GM19397 (cell line): ENCODE measurements around the gene RTEL1.
"Not testable (repeated sequence)": the region's sequence is repeated elsewhere in the genome, so short reads cannot be mapped to it uniquely, and the experiment has no call there.

Source experiments
- ATAC-seq: cut with Tn5 transposase; IDR thresholded peaks from one replicate; pipeline ENCODE4 v1.9.1; 2021; ENCODE audit warnings: mild to moderate bottlenecking, moderate library complexity; ENCODE audit not compliant: unreplicated experiment

The RTEL1 gene

DNA sequence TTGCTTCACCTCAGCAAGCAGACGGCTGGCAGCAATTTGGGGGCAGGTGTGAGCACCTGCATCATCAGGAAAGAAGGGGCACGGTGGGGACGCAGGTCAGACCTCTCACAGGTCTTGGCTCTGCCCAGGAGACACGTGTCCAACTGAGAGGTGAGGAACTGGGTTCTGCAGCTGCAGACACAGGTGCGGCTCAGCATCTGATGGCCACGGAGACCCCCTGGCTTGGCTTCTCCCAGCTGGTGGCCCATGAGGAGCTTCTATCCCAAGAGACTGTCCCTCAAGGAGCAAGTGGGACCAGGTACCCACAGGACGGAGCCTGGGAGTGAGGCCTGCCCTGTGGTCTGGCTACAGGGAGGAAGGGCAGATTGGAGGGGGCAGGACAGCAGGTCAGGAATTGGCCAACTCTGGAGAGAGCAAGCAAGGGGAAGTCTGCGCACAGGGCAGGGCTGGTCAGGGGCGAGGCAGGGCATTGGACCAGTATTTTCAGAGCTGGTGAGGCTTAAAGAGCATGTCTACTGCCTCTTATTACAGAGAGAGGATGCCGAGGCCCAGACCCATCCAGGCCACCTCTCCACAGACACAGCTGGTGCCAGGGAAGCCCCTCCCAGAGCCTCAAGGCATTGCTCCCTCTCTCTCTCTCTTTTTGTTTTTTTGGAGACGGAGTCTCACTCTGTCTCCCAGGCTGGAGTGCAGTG is 9.1 kb upstream of the RTEL1 start:
- no peak for ATAC-seq

DNA sequence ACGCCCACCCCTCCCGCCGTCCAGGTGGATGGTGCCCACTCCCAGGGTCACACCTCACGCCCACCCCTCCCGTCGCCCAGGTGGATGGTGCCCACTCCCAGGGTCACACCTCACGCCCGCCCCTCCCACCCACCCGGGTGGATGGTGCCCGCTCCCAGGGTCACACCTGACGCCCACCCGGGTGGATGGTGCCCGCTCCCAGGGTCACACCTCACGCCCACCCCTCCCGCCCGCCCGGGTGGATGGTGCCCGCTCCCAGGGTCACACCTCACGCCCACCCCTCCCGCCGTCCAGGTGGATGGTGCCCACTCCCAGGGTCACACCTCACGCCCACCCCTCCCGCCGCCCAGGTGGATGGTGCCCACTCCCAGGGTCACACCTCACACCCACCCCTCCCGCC is 7.6 kb upstream of the RTEL1 start:
- not testable (repeated sequence) for ATAC-seq

DNA sequence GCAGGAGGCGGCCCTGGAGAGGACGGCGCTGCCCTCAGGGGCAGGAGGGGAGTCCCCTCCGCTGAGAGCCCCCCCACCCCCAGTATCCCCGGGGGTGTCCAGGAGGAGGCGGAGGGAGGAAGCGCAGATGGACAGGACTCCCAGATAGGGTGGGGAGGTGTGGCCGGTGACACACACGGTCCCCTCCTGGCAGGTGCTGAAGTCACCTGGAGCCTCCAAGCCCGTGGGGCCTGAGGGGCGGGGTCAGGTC is 6.2 kb upstream of the RTEL1 start:
- no peak for ATAC-seq

DNA sequence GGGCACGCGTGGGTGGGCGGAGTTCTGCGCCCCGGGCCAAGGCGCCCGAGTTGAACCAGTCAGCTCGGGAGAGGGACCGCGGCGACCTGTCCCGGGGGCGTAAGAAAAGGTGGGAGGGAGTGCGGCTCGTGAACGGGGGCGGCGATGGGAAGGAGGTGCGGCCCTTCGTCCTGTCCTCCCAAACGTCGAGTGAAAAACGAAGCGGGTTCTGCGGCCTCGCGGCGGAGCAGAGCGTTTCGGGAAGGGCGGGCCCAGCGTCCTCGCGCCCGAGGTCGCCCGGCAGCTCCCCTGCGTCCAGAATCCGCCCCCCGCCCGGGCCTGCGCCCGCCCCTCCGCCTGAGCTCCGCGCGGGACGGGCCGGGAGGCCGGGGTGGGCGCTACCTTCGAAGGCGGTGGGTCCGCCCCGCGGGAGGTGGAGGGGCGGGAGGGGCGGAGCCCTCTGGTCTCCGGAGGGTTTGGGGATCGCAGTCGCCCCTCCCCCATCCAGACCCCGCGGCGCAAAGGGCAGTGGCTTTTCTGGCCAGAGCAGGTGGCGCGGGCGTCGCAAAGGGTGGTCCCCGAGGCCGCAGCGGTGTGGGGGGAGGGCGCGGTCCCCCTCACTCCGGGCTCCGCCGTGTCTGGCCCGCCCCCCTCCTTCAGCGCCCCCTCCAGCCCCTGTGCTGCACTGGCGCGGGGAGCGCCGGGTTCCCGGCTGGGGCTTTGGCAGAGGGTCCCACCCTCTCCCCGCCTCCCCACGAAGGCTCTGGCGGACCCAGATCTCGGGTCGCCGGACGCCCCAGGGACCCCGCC is 5.7 kb upstream of the RTEL1 start:
- ATAC-seq = no peak

DNA sequence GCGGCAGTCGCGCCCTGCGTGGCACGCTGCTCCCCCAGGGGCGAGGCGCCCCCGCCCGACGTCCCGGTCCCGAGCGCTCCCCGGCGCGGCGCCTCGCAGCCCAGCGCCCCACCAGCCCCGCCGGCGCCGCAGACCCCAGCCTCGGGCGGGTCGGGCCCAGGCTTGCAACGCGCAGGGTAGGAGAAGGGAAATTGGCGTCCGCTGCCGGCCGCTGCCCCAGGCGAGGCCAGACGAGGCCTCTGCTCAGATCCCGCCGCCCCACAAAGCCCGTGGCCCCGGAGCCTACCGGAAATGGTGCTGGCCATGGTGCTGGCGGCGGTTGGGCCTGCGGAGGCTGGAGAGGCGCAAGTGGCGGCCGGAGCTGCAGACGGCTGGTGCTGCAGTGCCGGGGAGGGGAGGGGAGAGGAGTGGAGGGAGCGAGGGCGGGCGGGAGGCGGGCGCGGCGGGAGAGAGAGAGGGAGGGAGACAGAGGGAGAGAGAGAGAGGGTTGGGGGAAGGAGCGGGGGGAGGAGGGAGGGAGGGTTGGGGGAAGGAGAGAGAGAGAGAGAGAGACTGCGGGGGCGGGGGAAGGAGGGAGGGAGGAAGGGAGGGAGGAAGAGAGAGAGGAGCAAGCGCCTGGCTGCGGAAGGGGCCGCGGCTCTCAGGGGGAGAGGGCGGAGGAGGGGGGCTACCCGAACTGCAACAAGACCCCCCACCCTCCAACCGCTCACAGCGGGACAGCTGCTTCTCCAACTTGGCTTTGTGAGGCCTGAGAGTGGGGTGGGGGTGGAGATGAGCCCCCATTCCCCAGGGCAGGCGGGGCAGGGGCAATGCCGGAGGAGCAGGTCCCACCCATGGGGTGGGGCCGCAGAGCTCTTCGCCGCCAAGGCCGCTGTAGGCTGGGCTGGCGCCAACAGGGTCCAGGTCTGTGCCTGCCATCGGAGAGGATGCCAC is 4.8 kb upstream of the RTEL1 start, which contains the start of gene STMN3:
STMN3 (minus strand) TSS at position 384 of the 933 bp plus-strand sequence; CDS start at position 305, 79 bp downstream.
- ATAC-seq = no peak

DNA sequence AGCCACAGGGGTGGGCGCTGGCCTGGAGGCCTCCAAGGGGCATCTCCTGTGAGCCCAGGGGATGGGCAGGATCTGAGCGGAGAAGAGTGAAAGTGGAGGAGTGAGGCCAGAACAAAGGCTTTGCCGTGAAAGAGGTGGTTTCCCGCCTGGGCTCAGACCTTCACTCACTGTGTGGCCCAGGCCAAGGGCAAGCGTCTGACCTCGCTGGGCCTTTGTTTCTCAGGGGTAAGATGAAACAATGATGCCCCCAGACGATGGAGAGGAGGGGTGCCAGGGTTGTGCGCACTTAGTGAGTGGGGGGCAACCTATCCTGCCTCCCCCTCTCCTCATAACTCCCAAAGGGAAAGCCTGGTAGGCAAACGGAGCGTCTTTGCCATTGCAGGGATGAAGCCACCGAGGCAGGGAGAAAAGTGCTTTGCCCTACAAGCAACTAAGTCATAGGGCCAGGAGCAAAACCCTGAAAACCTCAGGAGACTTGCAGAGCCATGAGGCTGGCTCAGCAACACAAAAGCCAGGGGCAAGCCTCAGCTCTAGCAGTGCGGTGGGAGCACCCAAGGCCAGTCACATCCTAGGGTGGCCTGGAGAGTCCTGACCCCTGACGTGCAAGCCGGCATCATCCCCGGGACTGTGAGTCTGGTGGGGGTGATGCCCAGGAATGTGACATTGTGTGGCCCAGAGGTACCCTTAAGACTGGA is 4.0 kb upstream of the RTEL1 start:
- no peak for ATAC-seq

DNA sequence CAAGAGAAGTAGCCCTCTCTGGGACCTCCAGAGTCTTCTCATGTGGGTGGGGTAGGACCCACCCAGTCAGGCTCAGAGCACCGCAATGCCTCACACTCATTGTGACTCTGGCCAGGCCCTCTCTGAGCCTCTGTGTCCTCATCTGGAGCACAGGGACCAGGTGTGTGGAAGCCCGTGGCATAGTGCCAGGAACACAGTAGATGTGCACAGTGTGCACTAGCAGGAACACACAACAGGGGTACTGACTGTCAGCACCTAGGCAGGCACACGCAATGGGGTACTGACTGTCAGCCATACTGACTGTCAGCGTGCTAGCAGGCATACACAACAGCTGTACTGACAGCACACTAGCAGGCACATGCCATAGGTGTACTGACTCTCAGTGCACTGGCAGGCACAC is 2.9 kb upstream of the RTEL1 start:
- no peak for ATAC-seq

DNA sequence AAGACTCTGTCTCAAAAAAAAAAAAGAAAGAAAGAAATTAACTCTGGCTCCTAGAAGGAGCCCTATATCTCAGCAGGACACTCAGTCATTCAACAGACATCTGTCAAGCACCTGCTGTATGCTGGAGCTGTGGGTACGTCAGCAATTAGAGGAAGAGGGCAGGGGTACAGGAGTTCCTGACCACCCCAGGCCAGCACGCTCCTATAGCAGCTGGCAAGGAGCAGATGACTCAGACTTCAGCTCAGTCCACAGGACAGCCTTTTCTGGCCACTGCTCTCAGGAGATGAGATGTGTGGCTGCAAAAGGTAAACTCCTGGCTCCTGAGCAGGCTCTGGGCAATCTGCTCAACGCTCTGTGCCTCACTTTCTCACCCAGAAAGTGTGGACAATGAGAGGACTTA is 1.7 kb upstream of the RTEL1 start:
- ATAC-seq = no peak

DNA sequence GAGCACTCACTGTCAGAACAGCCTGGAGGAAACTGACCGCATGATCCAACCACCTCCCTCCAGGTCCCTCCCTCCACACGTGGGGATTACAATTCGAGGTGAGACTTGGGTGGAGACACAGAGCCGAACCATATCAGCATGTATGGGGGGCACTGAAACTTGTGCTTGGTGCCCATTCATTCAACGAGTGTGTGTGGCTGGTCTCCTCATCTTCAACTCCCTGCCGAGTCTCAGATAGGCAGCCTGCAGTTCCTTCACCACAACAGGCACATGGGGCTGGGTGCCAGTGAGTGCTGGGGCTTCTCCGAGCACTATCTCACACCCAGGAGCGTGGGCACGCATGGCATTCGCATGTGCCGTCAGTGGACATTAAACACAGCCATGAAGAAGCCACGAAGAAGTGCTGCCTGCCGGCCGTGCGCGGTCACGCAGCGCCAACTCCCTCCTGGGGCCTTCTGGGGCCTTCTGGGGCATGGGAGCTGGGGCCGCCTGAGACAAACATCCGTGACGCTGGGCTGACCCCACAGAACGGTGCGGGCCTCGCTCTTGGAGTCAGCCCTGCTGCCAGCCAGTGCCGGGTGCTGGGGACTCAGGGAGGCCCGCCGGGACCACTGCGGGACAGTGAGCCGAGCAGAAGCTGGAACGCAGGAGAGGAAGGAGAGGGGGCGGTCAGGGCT is 714 bp upstream of the RTEL1 start:
- ATAC-seq = no peak

DNA sequence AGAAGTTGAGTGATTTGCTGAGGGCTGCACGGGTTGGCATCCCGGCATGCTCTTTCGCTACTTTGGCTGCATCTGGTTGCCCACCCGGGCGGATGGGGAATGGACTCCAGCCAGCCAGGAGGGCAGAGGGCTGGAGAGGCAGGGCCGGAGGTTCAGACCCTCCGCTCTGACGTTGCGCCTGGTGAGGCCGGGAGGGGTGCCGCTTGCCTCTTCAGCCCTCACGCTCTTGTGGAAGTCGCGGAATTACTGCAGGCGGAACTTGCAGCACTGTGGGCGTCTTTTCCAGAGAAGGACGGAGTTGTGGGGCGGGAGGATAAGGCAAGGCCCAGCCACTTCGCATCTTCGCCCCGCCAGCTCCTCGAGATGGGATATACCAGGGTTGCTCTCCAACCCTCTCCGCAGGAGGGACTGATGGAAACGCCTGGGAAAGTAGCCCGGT is 656 bp downstream of the RTEL1 start:
- peak; percentile 14 for ATAC-seq

DNA sequence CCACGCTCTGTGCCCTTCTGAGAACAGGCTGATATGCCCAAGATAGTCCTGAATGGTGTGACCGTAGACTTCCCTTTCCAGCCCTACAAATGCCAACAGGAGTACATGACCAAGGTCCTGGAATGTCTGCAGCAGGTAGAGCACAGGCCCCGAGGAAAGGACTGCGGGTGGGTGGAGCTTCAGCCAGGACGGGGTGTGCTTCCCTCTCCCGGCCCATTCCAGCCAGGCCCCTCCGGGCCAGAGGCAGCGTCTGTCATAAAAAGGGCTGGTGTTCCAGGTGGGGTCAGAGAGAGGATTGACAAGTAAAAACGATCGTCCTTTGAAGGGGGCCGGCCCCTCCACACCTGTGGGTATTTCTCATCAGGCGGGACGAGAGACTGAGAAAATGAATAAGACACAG is 1.3 kb downstream of the RTEL1 start:
- no peak for ATAC-seq

DNA sequence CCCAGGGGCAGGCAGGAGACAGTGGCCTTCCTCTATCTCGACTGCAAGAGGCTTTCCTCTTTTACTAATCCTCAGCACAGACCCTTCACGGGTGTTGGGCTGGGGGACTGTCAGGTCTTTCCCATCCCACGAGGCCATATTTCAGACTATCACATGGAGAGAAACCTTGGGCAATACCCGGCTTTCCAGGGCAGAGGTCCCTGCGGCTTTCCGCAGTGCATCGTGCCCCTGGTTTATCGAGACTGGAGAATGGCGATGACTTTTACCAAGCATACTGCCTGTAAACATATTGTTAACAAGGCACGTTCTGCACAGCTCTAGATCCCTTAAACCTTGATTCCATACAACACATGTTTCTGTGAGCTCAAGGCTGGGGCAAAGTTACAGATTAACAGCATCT is 2.1 kb downstream of the RTEL1 start:
- not testable (repeated sequence) for ATAC-seq

DNA sequence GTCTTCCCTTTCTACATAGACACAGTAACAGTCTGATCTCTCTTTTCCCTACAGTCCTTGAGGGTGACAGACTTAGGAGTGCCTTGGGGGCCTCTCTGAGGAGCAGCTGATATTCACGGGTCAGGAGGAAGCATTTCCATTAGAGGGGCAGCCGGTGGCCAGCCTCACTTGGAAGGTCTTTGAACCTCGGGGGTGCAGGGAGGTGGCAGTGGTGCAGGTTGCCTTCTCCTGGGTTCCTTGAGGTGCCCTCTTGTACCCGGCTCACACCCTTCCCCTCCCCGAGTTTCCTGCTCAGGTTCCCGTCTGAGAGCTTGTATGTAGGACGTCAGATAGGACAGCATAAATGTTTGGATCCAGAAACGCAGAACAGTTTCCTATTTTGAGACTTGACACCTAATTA is 2.5 kb downstream of the RTEL1 start:
- no peak for ATAC-seq

DNA sequence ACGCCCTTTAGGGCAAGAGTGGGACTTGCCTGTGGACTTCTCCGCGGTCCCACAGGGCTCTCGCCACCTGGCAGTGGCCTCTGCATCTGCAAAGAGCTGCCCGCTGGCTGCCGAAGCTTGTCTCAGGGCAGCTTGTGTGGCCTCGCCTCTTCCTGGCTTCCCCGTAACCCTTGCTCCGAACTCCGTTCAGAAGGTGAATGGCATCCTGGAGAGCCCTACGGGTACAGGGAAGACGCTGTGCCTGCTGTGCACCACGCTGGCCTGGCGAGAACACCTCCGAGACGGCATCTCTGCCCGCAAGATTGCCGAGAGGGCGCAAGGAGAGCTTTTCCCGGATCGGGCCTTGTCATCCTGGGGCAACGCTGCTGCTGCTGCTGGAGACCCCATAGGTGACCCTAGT is 3.0 kb downstream of the RTEL1 start:
- ATAC-seq = no peak

DNA sequence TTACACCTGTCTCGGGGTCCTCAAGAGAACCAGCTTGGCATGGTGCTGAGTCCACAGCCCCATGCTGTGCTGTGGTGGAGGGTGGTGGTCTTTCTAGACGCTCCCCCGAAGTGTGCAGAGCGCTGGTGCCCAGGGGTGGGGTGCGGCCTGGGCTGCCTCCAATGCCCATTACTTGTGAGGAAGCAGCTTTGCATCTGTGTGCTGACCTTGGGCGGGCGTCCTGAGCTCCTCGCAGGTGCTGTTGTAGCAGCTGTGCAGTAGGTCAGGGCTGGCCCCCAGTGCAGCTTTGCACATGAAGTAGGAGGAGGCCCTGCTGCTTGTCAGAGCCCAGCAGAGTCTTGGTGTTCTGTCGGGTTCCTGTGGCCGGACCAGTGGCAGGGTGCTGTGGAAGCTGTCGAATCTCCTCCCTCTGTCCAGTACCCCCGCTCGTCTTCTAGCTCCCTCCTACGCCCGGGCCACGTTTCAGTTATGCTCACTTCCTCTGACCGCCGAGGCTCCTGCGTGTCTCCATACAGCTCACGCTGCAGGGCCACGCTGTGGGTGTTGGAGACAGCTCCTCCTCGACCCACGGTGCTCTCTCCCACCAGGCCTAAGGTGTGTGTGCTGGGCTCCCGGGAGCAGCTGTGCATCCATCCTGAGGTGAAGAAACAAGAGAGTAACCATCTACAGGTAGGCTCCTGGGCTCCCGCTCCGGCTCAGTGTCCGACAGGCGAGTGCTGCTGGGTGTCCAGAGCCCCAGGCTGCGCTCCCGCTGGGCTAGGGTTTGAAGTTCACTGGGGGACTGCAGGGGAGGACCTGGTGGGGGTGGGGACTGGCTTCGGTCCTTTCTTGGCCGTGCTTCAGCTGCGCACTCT is 4.1 kb downstream of the RTEL1 start:
- ATAC-seq = no peak

DNA sequence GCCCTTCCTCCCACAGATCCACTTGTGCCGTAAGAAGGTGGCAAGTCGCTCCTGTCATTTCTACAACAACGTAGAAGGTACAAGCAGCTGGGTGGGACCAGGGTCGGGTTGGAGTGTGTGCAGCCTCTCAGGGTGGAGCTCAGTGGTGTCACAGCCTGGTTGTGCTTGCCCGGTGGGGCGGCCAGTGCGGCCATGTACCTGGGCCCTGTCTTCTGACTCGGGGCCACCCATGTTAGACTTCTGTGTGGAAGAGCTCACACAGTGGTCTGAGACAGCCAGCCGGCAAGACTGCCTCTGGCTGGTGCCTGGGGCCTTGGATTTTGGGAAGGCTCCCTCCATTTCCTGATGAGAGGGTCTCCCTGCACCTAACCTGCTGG is 4.7 kb downstream of the RTEL1 start:
- no peak for ATAC-seq

DNA sequence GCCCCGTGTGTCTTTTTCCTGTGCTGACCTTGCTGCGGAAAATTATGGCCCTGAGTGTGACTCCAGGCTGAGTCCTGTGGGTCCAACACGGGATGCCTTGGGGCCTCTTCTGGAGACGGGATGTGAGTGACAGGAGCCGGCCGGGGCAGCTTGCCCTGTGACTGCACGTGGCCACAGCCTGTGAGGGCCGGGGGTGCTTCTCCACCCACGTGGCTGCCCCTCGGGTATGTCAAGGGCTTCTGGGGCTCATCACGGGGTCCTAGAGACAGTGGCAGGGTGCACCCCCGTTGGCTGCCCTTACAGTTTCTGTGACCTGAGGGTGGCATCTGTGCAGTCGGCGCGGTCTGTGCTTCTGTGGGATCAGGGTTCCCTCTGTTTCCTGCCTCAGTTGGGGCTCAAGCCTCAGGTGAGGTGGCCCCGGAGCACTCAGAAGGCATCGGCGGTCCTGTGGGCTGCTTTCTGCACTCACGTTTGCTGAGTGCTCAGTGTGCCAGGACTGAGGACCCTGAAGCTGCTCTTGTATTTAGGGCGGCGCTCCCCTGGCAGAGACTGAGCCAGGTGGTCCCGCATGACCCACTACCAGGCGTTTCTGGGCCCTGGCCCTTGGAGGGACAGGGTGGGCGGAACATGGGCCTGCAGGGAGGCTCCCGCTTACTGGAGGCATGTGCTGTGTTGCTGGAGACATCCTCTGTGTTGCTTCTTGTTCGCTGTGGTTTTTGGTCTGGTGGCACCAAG is 5.4 kb downstream of the RTEL1 start:
- no peak for ATAC-seq

DNA sequence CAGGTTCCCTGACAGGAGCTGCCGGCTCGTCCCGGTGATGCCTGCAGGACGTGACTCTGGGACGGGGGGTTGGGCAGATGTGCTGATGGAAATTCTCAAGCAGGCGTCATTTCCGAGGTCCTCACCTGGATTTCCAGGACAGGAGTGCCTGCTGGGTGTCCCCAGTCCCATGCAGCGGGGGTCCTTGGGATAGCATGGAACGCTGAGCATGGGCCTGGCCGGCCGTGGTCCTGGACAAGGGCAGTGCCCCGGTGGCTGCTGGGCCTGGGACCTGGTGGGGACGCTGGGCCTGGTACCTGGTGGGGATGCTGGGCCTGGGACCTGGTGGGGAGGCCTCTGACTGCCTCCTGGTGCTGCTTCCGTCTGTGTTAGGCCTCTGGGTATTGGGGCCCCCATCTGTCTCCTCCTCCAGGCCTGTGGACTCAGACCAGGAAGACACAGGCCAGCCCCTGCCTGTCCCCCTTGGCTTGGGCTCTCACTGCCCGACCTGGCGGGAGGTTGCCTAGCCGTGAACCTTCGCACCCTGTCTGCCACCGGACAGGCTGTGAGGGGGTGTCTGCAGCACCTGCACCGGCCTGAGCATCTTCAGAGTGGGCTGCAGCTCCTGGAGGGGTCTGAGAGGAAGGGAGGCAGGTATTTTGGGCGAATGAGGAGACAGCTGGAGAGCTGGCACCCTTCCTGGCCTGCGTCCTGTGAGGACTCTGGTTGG is 6.2 kb downstream of the RTEL1 start:
- ATAC-seq = no peak
